GM19035 (cell line): ENCODE data around the gene GTF3C4.

Experiments used
- ATAC-seq: cut with Tn5 transposase; IDR thresholded peaks from one replicate; pipeline ENCODE4 v1.9.1; 2021; ENCODE audit not compliant: unreplicated experiment

The GTF3C4 gene

GRCh38 chr9:132730054-132731033, 60.1 kb downstream of the GTF3C4 start:
- ATAC-seq = no peak

- ATAC-seq = no peak
Observed at GRCh38 chr9:132731230-132731629, 61.0 kb downstream of the GTF3C4 start.

- ATAC-seq = no peak
Observed at GRCh38 chr9:132732326-132733259, 62.3 kb downstream of the GTF3C4 start.

GRCh38 chr9:132733260-132733815, 63.1 kb downstream of the GTF3C4 start:
- no peak for ATAC-seq

GRCh38 chr9:132739710-132740310, 69.5 kb downstream of the GTF3C4 start:
- ATAC-seq = no peak

GRCh38 chr9:132740526-132741309, 70.5 kb downstream of the GTF3C4 start:
- ATAC-seq = no peak

- no peak for ATAC-seq
Observed at GRCh38 chr9:132742821-132743311, 72.6 kb downstream of the GTF3C4 start.

- ATAC-seq = no peak
Observed at GRCh38 chr9:132743931-132744479, 73.7 kb downstream of the GTF3C4 start.
